ENCODE results near the gene EOLA1.

DNA sequence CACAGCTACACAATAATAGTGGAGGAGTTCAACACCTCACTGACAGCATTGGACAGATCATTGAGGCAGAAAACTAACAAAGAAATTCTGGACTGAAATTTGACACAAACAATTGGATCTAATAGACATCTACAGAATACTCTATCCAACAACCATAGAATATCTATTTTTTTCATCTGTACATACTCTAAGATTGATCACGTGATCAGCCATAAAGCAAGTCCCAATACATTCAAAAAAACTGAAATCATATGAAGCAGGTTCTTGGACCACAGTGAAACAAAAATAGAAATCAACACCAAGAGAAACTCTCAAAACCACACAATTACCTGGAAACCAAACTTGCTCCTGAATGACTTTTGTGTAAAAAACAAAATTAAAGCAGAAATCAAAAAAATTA lies 23.5 kb upstream of the EOLA1 start:
- TF ChIP-seq, protein P1, sequence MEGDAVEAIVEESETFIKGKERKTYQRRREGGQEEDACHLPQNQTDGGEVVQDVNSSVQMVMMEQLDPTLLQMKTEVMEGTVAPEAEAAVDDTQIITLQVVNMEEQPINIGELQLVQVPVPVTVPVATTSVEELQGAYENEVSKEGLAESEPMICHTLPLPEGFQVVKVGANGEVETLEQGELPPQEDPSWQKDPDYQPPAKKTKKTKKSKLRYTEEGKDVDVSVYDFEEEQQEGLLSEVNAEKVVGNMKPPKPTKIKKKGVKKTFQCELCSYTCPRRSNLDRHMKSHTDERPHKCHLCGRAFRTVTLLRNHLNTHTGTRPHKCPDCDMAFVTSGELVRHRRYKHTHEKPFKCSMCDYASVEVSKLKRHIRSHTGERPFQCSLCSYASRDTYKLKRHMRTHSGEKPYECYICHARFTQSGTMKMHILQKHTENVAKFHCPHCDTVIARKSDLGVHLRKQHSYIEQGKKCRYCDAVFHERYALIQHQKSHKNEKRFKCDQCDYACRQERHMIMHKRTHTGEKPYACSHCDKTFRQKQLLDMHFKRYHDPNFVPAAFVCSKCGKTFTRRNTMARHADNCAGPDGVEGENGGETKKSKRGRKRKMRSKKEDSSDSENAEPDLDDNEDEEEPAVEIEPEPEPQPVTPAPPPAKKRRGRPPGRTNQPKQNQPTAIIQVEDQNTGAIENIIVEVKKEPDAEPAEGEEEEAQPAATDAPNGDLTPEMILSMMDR (IDR thresholded peaks at IDR 0.05; ENCODE audit: low read depth, low read length, poor library complexity, severe bottlenecking), result no peak
- no peak for TF ChIP-seq EZH2phosphoT487 (IDR thresholded peaks at IDR 0.05; ENCODE audit: borderline replicate concordance, low read length)
